DOHH2 (cell line): Measurements from ENCODE around the gene NCKAP1.

Experiments used
- H3F3A ChIP-seq: fragments of 200-600 bp; sonication (generic), shearing (Covaris generic); 2 replicates; pipeline ENCODE4 v1.6.0; 2016; ENCODE audit warnings: antibody characterized with exemption, mild to moderate bottlenecking; ENCODE audit not compliant: control insufficient read depth, insufficient read depth
- H3K27ac ChIP-seq: fragments of 200-600 bp; sonication (generic); 2 replicates; pipeline ENCODE4 v1.5.1; 2014; ENCODE audit warnings: low read depth, mild to moderate bottlenecking, low read length, moderate library complexity
- H3K27me3 ChIP-seq: fragments of 200-600 bp; sonication (generic); 2 replicates; pipeline ENCODE4 v1.6.1; 2014; ENCODE audit warnings: mild to moderate bottlenecking, low read length, mixed read lengths; ENCODE audit not compliant: control insufficient read depth
- H3K36me3 ChIP-seq: fragments of 200-600 bp; sonication (generic); 2 replicates; pipeline ENCODE4 v1.6.1; 2014; ENCODE audit warnings: mild to moderate bottlenecking, low read length, moderate library complexity, mixed read lengths; ENCODE audit not compliant: control insufficient read depth
- H3K4me1 ChIP-seq: fragments of 200-600 bp; sonication (generic); 2 replicates; pipeline ENCODE4 v1.6.1; 2014; ENCODE audit warnings: mild to moderate bottlenecking, low read length, mixed read lengths; ENCODE audit not compliant: control insufficient read depth
- H3K4me2 ChIP-seq: fragments of 200-600 bp; sonication (generic); 2 replicates; pipeline ENCODE4 v1.6.0; 2014; ENCODE audit warnings: mild to moderate bottlenecking, low read length, moderate library complexity
- H3K4me3 ChIP-seq: fragments of 200-600 bp; sonication (generic); 2 replicates; pipeline ENCODE4 v1.5.1; 2014; ENCODE audit warnings: mild to moderate bottlenecking, low read length, mixed read lengths
- H3K79me2 ChIP-seq: fragments of 200-600 bp; sonication (generic); 2 replicates; pipeline ENCODE4 v1.6.1; 2014; ENCODE audit warnings: mild to moderate bottlenecking, low read length, mixed read lengths; ENCODE audit not compliant: control insufficient read depth
- H3K9me2 ChIP-seq: fragments of 200-600 bp; sonication (generic); replicated peaks from 2 replicates; pipeline ENCODE4 v1.6.1; 2014; ENCODE audit warnings: mild to moderate bottlenecking, low read length, mixed read lengths; ENCODE audit not compliant: control insufficient read depth
- H3K9me3 ChIP-seq: fragments of 200-600 bp; sonication (generic); 2 replicates; pipeline ENCODE4 v1.6.1; 2014; ENCODE audit warnings: antibody characterized with exemption, low read length, mixed read lengths; ENCODE audit not compliant: control insufficient read depth, insufficient read depth
- H4K20me1 ChIP-seq: fragments of 200-600 bp; sonication (generic); 2 replicates; pipeline ENCODE4 v1.6.0; 2014; ENCODE audit warnings: low read depth, mild to moderate bottlenecking, antibody characterized with exemption, low read length, moderate library complexity; ENCODE audit not compliant: control insufficient read depth, insufficient read depth
- EZH2phosphoT487 ChIP-seq: fragments of 200-600 bp; sonication (generic); IDR thresholded peaks from 2 replicates; pipeline ENCODE4 v1.6.1; 2017; ENCODE audit warnings: borderline replicate concordance, mild to moderate bottlenecking, antibody characterized with exemption, low read length, moderate library complexity, mixed read lengths
- TF ChIP-seq, protein P1 (sequence below): fragments of 200-600 bp; sonication (generic); IDR thresholded peaks from one replicate; pipeline ENCODE4 v1.5.1; 2014; ENCODE audit warnings: antibody characterized with exemption, mild to moderate bottlenecking, low read depth, low read length; ENCODE audit not compliant: poor library complexity, severe bottlenecking

Gene NCKAP1

DNA sequence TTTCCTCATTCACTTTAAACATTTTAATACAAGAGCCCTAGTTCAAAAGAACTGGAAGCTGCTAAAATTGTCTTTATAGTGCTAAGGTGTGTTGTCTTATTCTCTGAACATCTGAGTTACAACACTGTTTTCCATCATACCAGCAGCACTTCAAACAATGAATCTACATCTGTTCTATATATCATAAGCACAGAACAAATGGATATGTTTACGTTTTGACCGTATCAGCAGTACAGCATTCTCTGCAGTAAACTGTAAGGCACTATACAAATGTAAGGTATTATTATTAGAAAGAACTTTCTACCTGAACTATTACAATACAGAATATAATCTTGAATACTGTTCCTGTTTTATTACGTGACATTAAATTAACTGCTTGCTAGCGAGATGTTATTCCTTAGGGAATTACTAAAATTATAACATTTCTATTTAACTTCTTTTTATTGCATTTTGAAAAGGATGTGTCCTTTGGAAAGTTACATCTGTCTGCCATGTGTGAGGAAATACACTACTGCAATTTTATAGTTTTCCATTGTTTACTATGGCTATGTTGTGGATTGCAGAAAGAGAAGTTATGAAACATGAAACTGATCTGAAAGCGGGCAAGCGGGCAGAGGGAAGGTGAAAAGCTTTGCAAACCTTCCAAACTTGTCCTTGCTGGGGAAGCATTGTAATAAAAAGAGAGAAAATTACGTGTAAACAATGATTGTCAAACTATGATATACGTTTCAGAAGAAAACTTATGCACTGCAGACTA, 13.7 kb downstream of the NCKAP1 start:
- TF ChIP-seq, protein P1, sequence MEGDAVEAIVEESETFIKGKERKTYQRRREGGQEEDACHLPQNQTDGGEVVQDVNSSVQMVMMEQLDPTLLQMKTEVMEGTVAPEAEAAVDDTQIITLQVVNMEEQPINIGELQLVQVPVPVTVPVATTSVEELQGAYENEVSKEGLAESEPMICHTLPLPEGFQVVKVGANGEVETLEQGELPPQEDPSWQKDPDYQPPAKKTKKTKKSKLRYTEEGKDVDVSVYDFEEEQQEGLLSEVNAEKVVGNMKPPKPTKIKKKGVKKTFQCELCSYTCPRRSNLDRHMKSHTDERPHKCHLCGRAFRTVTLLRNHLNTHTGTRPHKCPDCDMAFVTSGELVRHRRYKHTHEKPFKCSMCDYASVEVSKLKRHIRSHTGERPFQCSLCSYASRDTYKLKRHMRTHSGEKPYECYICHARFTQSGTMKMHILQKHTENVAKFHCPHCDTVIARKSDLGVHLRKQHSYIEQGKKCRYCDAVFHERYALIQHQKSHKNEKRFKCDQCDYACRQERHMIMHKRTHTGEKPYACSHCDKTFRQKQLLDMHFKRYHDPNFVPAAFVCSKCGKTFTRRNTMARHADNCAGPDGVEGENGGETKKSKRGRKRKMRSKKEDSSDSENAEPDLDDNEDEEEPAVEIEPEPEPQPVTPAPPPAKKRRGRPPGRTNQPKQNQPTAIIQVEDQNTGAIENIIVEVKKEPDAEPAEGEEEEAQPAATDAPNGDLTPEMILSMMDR: no peak
- TF ChIP-seq EZH2phosphoT487: no peak
- no peak overlapping the region for H3K27ac ChIP-seq
- no peaks in the 10 kb centered on the region for H3K79me2 ChIP-seq
- no peaks in the 10 kb centered on the region for H3K9me3 ChIP-seq
- H4K20me1 ChIP-seq: no peaks in the 10 kb centered on the region
- H3K36me3 ChIP-seq: no peaks in the 10 kb centered on the region
- H3K27me3 ChIP-seq: peaks cover 24% of the 10 kb centered on the region
- no peak overlapping the region for H3K4me2 ChIP-seq
- H3K4me1 ChIP-seq: no peaks in the 10 kb centered on the region
- no peaks in the 10 kb centered on the region for H3K9me2 ChIP-seq
- H3F3A ChIP-seq: no peaks in the 10 kb centered on the region
- H3K4me3 ChIP-seq: no peak overlapping the region

DNA sequence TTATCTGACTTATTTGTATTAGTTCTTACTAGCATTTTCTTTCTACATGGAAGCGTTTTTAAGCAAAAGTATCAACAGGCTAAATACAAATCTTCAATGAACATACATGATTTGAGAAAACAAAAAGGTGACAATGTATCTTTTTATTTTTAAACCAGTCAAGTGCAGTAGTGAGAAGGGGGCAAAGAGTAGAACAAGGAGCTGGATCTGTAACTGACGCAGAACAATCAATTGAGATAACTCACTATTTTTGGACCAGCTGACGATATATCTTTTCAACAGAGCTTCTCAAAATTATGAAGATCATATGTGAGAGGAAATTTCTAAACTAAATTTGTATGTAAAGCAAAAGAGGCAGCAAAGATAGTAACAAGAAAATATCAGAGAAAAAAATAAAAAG, 15.5 kb downstream of the NCKAP1 start:
- no peaks in the 10 kb centered on the region for H3F3A ChIP-seq
- TF ChIP-seq, protein P1: no peak
- no peak for TF ChIP-seq EZH2phosphoT487

DNA sequence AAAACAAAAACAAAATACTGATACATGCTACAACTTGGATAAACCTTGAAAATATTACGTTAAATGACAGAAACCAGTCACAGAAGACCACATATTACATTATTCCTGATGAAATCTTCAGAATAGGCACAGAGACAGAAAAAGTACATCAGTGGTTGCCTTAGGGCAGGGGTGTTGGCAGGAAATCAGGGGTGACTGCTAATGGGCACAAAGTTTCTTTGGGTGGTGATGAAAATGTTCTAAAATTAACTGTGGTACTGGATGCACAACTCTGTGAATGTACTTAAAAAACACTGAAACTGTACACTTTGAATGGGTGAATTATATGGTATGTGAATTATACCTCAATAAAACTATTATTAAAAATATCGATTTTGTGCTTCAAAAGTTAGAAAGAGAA, 16.6 kb downstream of the NCKAP1 start:
- H3K27me3 ChIP-seq: peaks cover 14% of the 10 kb centered on the region
- H3K4me1 ChIP-seq: no peaks in the 10 kb centered on the region
- H3F3A ChIP-seq: no peaks in the 10 kb centered on the region
- no peak overlapping the region for H3K4me3 ChIP-seq
- H4K20me1 ChIP-seq: no peaks in the 10 kb centered on the region
- no peaks in the 10 kb centered on the region for H3K79me2 ChIP-seq
- H3K27ac ChIP-seq: no peak overlapping the region
- no peaks in the 10 kb centered on the region for H3K9me3 ChIP-seq
- H3K4me2 ChIP-seq: no peak overlapping the region
- TF ChIP-seq EZH2phosphoT487: no peak
- TF ChIP-seq, protein P1: no peak
- H3K9me2 ChIP-seq: no peaks in the 10 kb centered on the region
- no peaks in the 10 kb centered on the region for H3K36me3 ChIP-seq

More for the DNA sequence above, 15.5 kb downstream of the NCKAP1 start:
- H3K4me3 ChIP-seq: no peak overlapping the region
- H4K20me1 ChIP-seq: no peaks in the 10 kb centered on the region
- no peaks in the 10 kb centered on the region for H3K36me3 ChIP-seq
- no peaks in the 10 kb centered on the region for H3K4me1 ChIP-seq
- peaks cover 19% of the 10 kb centered on the region for H3K27me3 ChIP-seq
- no peak overlapping the region for H3K27ac ChIP-seq
- no peaks in the 10 kb centered on the region for H3K79me2 ChIP-seq
- no peak overlapping the region for H3K4me2 ChIP-seq
- H3K9me3 ChIP-seq: no peaks in the 10 kb centered on the region
- no peaks in the 10 kb centered on the region for H3K9me2 ChIP-seq
